Mucosa of stomach (tissue), 1 donor: ENCODE measurements around the gene PON2.

Experiments
- H3K27me3 ChIP-seq: one replicate; pipeline ENCODE4 v1.7.0; 2013; ENCODE audit warnings: mild to moderate bottlenecking, low read length; ENCODE audit not compliant: control insufficient read depth, insufficient read depth
- H3K36me3 ChIP-seq: one replicate; pipeline ENCODE4 v1.7.0; 2013; ENCODE audit warnings: low read length; ENCODE audit not compliant: control insufficient read depth, insufficient read depth
- H3K4me1 ChIP-seq: one replicate; pipeline ENCODE4 v1.7.0; 2013; ENCODE audit warnings: mild to moderate bottlenecking, low read length; ENCODE audit not compliant: control insufficient read depth, insufficient read depth
- H3K4me3 ChIP-seq: one replicate; pipeline ENCODE4 v1.7.0; 2013; ENCODE audit warnings: low read length
- H3K9ac ChIP-seq: one replicate; pipeline ENCODE4 v1.7.0; 2013; ENCODE audit warnings: mild to moderate bottlenecking, low read length, moderate library complexity
- H3K9me3 ChIP-seq: one replicate; pipeline ENCODE4 v1.7.0; 2013; ENCODE audit warnings: mild to moderate bottlenecking, low read length, moderate library complexity; ENCODE audit not compliant: control insufficient read depth
- donor health status: Pancreatic carcinoma.

Gene PON2

GRCh38 chr7:95434557-95435421 is at the start of gene PON2:
Gene PON2 (minus strand): TSS chr7:95435028. CDS start chr7:95434951, 77 bp downstream.
- no peaks in the 10 kb centered on the region for H3K27me3 ChIP-seq
- H3K36me3 ChIP-seq = no peaks in the 10 kb centered on the region
- no peaks in the 10 kb centered on the region for H3K9me3 ChIP-seq
- peak within 1 kb of the TSS; percentile 85 for H3K9ac ChIP-seq
- no peaks in the 10 kb centered on the region for H3K4me1 ChIP-seq
- peak within 1 kb of the TSS; percentile 61 for H3K4me3 ChIP-seq

DNA sequence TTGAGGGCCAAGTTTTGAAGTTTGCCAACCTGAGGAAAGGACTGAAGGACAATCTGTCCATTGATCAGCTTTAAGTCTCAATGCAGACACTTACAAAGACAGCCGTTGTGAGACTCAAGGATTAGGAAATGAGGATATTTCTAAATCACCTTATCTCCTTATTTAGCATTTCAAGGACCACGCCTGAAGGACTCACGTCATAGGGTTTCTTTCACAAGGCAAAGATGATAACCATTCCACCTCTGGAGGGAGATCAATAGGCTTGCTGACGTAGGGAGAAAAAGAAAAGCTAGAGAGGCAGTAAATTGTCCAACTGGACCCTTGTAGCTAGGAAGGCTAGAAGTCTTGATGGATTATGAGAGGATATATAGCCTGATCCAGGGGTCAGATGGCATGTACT is 47.6 kb upstream of the PON2 start:
- no peak overlapping the region for H3K9ac ChIP-seq
- no peaks in the 10 kb centered on the region for H3K9me3 ChIP-seq
- H3K4me1 ChIP-seq = peaks cover 6% of the 10 kb centered on the region
- no peak overlapping the region for H3K4me3 ChIP-seq
- no peaks in the 10 kb centered on the region for H3K36me3 ChIP-seq
- H3K27me3 ChIP-seq = peaks cover 6% of the 10 kb centered on the region

DNA sequence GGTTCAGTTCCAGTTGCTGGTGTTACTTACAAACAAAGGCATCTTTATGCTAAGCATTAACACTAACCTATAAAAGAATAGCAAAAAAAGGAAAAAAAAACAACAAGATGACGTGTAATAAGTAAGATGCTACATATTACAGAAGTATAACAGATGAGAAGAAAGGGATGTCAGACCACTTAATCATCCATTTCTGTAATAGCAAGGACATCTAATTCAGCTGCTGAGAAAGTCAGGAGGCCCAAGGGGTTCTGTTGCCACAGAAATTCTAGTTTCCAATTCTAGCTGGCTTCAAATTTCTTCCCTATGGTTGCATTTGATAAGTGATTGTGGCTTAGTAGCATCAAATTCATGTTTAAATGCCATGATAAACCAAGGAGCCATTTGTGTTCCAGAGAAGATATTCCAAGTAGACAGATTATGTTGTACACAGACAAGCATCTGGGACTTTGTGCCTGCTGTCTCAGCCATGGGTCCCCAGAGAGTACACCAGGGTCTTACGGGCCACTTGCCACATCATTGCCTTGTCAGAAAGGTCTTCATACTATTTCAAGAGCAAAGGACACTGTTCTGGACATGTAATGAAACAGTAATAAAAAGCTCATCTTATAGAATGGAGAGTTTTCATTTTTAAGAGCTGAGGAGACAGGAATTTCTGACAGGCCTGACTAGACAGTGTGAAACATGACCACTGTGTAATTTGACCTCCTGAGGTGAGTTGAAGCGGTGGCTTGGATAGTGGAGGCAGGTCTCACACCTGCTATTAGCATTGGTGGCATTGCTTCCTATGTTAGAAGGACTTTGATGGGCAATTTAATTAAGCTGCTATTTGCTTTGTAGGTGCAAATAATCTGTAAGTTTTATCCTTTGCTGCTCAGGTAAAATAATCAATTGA is 46.7 kb upstream of the PON2 start:
- Histone ChIP-seq H3K9me3 (no peaks in the 10 kb centered on the region), H3K36me3 (no peaks in the 10 kb centered on the region), H3K9ac (no peak overlapping the region), H3K4me1 (peaks cover 6% of the 10 kb centered on the region), H3K4me3 (no peak overlapping the region), H3K27me3 (peaks cover 6% of the 10 kb centered on the region)

- no peak overlapping the region for H3K4me3 ChIP-seq
- no peaks in the 10 kb centered on the region for H3K9me3 ChIP-seq
- no peaks in the 10 kb centered on the region for H3K27me3 ChIP-seq
- H3K4me1 ChIP-seq = peaks cover 6% of the 10 kb centered on the region
- H3K36me3 ChIP-seq = no peaks in the 10 kb centered on the region
- no peak overlapping the region for H3K9ac ChIP-seq
Measured at GRCh38 chr7:95479992-95480624, 45.3 kb upstream of the PON2 start.

DNA sequence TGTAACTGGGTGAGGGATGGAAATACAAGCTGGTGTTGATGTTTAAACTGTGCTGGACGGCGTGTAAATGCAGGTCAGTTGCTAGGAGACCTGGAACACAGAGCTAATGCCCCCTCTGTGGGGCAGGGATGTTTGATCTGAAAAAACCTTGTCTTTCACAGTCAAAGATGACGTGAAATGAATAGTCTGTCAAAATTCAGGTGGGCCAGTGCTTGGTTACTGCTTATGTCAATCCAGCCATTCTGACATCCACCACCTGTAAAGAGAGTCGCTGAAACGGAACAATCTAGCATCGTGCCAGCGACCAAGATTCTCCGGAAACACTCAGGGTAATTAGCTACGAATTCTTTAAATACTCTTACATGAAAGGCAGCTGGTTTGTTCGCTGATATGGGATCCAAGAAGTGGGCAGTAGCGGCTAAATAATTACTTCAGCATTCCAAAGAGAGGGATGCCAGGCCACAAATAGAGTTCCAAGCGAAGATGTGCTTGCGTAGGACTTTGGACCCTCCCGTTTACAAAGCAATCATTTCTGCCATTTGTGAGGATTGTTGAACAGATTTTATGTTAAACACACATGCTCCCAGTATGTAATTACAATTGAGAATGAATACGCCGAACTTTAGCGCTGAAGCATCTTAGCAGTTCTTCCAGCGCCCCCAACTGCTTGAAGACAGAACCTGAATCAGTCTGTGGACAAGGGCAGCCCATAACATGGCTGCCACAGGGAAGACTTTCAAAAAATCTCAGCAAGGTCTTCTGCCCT is 43.6 kb upstream of the PON2 start:
- Histone ChIP-seq H3K4me3 (no peak overlapping the region), H3K4me1 (peaks cover 6% of the 10 kb centered on the region), H3K9me3 (no peaks in the 10 kb centered on the region), H3K36me3 (no peaks in the 10 kb centered on the region), H3K9ac (no peak overlapping the region), H3K27me3 (no peaks in the 10 kb centered on the region)

DNA sequence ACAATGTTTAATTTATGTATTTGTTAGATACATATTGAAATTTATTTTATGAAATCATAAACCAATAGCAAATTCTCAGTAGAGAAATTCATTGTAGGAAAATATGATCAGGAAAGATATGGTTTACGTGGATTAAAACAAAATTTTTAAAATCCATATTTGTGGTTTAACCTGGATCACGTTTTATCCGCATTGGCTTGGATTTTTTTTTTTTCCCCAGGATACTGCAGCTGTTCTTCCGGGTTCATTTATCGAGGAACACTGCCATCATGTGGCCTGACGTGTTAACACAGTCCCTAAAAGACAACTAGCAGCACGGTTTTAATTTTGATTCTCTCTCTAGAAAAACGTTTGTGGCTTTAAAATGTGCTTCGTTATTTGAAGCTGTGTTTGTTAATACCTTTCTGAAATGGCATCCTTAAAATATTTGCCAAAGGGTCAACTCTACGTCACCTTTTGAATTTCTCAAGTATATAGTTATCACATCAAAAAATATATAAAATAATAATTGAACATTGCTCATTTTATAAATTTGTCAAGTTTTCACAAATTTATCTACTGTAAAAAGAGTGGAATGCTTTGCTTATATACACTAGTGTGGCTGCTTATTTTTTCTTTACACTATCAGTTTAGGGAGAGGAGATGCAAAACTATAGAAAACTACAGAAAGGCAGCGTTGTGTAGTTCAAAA is 42.2 kb upstream of the PON2 start:
- H3K9ac ChIP-seq = no peak overlapping the region
- H3K9me3 ChIP-seq = no peaks in the 10 kb centered on the region
- H3K27me3 ChIP-seq = no peaks in the 10 kb centered on the region
- H3K36me3 ChIP-seq = no peaks in the 10 kb centered on the region
- H3K4me1 ChIP-seq = peaks cover 6% of the 10 kb centered on the region
- no peak overlapping the region for H3K4me3 ChIP-seq

DNA sequence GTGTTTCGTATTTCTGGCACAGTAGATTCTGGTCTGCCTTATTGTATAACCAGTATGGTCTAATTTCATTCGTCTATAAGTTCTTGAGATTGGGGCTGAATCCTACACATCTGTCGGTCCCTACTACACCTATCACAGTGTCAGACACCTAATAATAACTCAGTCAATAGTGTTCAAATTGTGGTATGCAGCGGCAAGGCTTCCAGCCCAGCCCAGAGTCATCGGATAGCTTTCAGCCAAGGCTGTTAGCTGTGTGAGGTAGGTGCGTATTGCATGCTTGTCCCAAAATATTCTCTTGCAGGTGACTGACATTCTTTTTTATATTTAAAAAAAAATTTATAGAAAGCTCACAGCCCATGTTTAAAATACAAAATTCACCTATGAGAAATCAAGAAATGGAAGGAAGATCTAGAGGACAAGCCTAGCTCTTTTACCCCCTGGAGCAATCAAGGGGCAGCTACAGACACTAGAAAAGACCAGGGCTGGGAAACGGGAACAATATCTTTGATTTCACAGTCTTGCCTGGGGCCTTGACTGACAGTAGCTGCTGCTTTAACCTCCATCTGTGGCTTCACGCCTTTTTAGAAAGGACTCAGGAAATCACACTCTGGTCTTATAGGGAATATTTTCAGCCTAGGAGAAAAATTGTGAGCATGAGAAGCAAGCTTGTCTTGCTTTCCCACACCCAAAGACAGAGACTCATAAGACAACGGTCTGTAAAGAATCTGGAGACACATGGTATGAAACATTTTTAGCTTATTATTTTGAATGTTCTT is 41.4 kb upstream of the PON2 start:
- H3K27me3 ChIP-seq = no peaks in the 10 kb centered on the region
- no peak overlapping the region for H3K4me3 ChIP-seq
- H3K36me3 ChIP-seq = no peaks in the 10 kb centered on the region
- no peak overlapping the region for H3K9ac ChIP-seq
- peaks cover 6% of the 10 kb centered on the region for H3K4me1 ChIP-seq
- H3K9me3 ChIP-seq = no peaks in the 10 kb centered on the region

DNA sequence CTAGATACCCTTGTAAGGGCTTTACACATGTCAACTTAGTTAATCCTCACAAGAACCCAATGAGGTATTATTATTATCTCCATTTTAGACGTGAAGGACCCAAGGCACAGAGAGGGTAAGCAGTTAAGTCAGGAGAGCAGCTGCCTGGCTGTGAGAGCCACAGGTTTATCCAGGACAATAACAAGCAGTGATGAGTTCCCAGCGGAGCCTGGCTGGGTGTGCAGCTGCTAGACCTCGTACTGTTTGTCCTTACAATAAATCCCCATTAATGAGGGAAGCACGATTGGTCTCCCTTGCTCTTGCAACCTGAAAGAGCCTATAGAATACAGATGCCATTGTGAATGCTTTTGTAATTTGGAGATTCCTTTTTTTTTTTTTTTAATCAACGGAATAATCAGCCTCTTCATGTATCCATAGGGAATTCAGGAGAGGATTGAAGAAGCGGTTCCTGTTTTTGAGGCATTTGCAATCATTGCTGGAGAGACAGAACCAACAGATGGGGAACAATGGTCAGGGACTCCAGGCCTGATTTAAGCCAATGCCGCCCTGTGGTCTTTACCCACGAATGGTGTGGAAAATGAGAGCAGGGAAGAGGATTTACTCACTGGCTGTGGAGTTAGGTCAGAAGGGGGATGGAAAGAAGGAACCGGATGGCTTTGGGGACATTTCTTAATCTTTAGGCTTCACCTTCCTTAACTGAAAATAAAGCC is 38.6 kb upstream of the PON2 start:
- no peak overlapping the region for H3K9ac ChIP-seq
- no peaks in the 10 kb centered on the region for H3K36me3 ChIP-seq
- H3K4me1 ChIP-seq = peaks cover 11% of the 10 kb centered on the region
- no peak overlapping the region for H3K4me3 ChIP-seq
- H3K9me3 ChIP-seq = no peaks in the 10 kb centered on the region
- no peaks in the 10 kb centered on the region for H3K27me3 ChIP-seq

GRCh38 chr7:95472581-95473161 is 37.8 kb upstream of the PON2 start:
- Histone ChIP-seq H3K27me3 (no peaks in the 10 kb centered on the region), H3K4me1 (peaks cover 8% of the 10 kb centered on the region), H3K4me3 (no peak overlapping the region), H3K9ac (no peak overlapping the region), H3K36me3 (no peaks in the 10 kb centered on the region), H3K9me3 (no peaks in the 10 kb centered on the region)

GRCh38 chr7:95471071-95471470 is 36.2 kb upstream of the PON2 start:
- no peaks in the 10 kb centered on the region for H3K27me3 ChIP-seq
- no peak overlapping the region for H3K9ac ChIP-seq
- H3K4me3 ChIP-seq = no peak overlapping the region
- H3K4me1 ChIP-seq = peaks cover 8% of the 10 kb centered on the region
- H3K36me3 ChIP-seq = no peaks in the 10 kb centered on the region
- no peaks in the 10 kb centered on the region for H3K9me3 ChIP-seq
